SK-N-SH (cell line): ENCODE results near the gene DNAH7. TPM values are rescaled to one million over a fixed set of nuclear protein-coding genes. Genes with fewer than 3 reads are reported as not detected.

Source experiments
- CTCF ChIA-PET: fragments of 300-600, 350-600 bp; formaldehyde crosslinking; extraction: SDS; loops from one replicate; lab custom pipeline; 2021; lab: Yijun Ruan, JAX
- POLR2A ChIA-PET: fragments of 350-600 bp; sonication (Branson Sonifier 250); formaldehyde crosslinking; extraction: SDS; loops from one replicate; lab custom pipeline; 2020; ENCODE audit warnings: antibody characterized with exemption, inconsistent platforms; lab: Yijun Ruan, JAX
- DNase-seq: peaks from one replicate; pipeline ENCODE4 v3.0.0; 2012
- H2AFZ ChIP-seq: fragments of 200-600 bp; sonication (generic); 2 replicates; pipeline ENCODE4 v1.8.1; 2016; ENCODE audit warnings: antibody characterized with exemption, mild to moderate bottlenecking, low read depth
- H3F3A ChIP-seq: fragments of 200-600 bp; sonication (generic); replicated peaks from 2 replicates; pipeline ENCODE3; 2016; ENCODE audit warnings: antibody characterized with exemption, mild to moderate bottlenecking; ENCODE audit not compliant: insufficient read depth
- H3K27ac ChIP-seq, 2 experiments: fragments of 200-500 bp in 1 of 2; fragments of 200-600 bp in 1 of 2; sonication (Bioruptor generic) in 1 of 2; sonication (generic), shearing (Covaris generic) in 1 of 2; 2 replicates each; pipeline versions ENCODE4 v1.5.1 to v1.6.1; 2014 to 2016; ENCODE audit warnings: low read depth in 2 of 2, inconsistent platforms in 1 of 2, low read length in 1 of 2, mild to moderate bottlenecking in 1 of 2, mixed read lengths in 1 of 2
- H3K27me3 ChIP-seq: fragments of 200-600 bp; sonication (generic), shearing (Covaris generic); 2 replicates; pipeline ENCODE4 v1.6.1; 2016; ENCODE audit warnings: mixed run types; ENCODE audit not compliant: insufficient read depth
- H3K36me3 ChIP-seq, 2 experiments: fragments of 200-500 bp in 1 of 2; fragments of 200-600 bp in 1 of 2; sonication (Bioruptor generic) in 1 of 2; sonication (generic) in 1 of 2; replicated peaks in 1 of 2; 2 replicates each; pipeline versions ENCODE3 to v1.5.1; 2014 to 2016; ENCODE audit warnings: low read length in 1 of 2, mild to moderate bottlenecking in 1 of 2; ENCODE audit not compliant: insufficient read depth in 2 of 2, control insufficient read depth in 1 of 2
- H3K4me1 ChIP-seq, 2 experiments: fragments of 200-500 bp in 1 of 2; fragments of 200-600 bp in 1 of 2; sonication (Bioruptor generic) in 1 of 2; sonication (generic), shearing (Covaris generic) in 1 of 2; 2 replicates each; pipeline versions ENCODE4 v1.5.1 to v1.6.1; 2014 to 2016; ENCODE audit warnings: low read depth in 1 of 2, low read length in 1 of 2, mixed run types in 1 of 2; ENCODE audit not compliant: insufficient read depth in 2 of 2, control insufficient read depth in 1 of 2
- H3K4me2 ChIP-seq: fragments of 200-600 bp; sonication (generic), shearing (Covaris generic); 2 replicates; pipeline ENCODE4 v1.6.1; 2017; ENCODE audit warnings: mixed run types
- H3K4me3 ChIP-seq, 2 experiments: fragments of 200-500 bp in 1 of 2; fragments of 200-600 bp in 1 of 2; sonication (Bioruptor generic) in 1 of 2; sonication (generic), shearing (Covaris generic) in 1 of 2; 2 replicates each; pipeline versions ENCODE4 v1.5.1 to v1.8.1; 2014 to 2016; ENCODE audit warnings: low read depth in 2 of 2, inconsistent platforms in 1 of 2, low read length in 1 of 2, mild to moderate bottlenecking in 1 of 2, mixed read lengths in 1 of 2, moderate library complexity in 1 of 2
- H3K79me2 ChIP-seq: fragments of 200-600 bp; sonication (generic); 2 replicates; pipeline ENCODE4 v1.8.1; 2017; ENCODE audit warnings: mild to moderate bottlenecking; ENCODE audit not compliant: insufficient read depth
- H3K9ac ChIP-seq: fragments of 200-600 bp; sonication (generic); 2 replicates; pipeline ENCODE4 v1.6.1; 2017; ENCODE audit warnings: mixed run types
- H3K9me2 ChIP-seq: fragments of 200-600 bp; sonication (generic); 2 replicates; pipeline ENCODE4 v1.6.1; 2017; ENCODE audit warnings: mixed run types
- H3K9me3 ChIP-seq: fragments of 200-600 bp; sonication (generic); 2 replicates; pipeline ENCODE4 v1.6.1; 2017; ENCODE audit warnings: mixed run types, mild to moderate bottlenecking, moderate library complexity
- H4K20me1 ChIP-seq: fragments of 200-600 bp; sonication (generic); 2 replicates; pipeline ENCODE4 v1.6.1; 2017; ENCODE audit warnings: mild to moderate bottlenecking, mixed run types; ENCODE audit not compliant: insufficient read depth
- CTCF ChIP-seq: fragments of 200-600 bp; sonication (generic); IDR thresholded peaks from 2 replicates; pipeline ENCODE4 v1.6.1; 2017; ENCODE audit warnings: antibody characterized with exemption, mild to moderate bottlenecking, moderate library complexity
- ELF1 ChIP-seq: IDR thresholded peaks from 2 replicates; pipeline ENCODE4 v1.4.0; 2012
- EP300 ChIP-seq, 2 experiments: IDR thresholded peaks; 2 replicates each; pipeline versions ENCODE4 v1.4.0 to v1.6.1; 2012; ENCODE audit warnings: borderline replicate concordance in 1 of 2, low read depth in 1 of 2, low read length in 1 of 2
- FOSL2 ChIP-seq: IDR thresholded peaks from 2 replicates; pipeline ENCODE4 v1.4.0; 2012; ENCODE audit warnings: low read depth, mild to moderate bottlenecking, moderate library complexity, borderline replicate concordance
- GABPA ChIP-seq: IDR thresholded peaks from 2 replicates; pipeline ENCODE4 v1.4.0; 2012; ENCODE audit warnings: low read depth, mild to moderate bottlenecking
- IRF3 ChIP-seq: fragments of 150-350 bp; IDR thresholded peaks from 2 replicates; pipeline ENCODE4 v1.6.1; 2016; ENCODE audit warnings: mild to moderate bottlenecking, low read depth, low read length
- JUND ChIP-seq: IDR thresholded peaks from 2 replicates; pipeline ENCODE4 v1.4.0; 2012
- MAX ChIP-seq: IDR thresholded peaks from 2 replicates; pipeline ENCODE4 v1.4.0; 2012; ENCODE audit warnings: low read depth
- MEF2A ChIP-seq: IDR thresholded peaks from 2 replicates; pipeline ENCODE4 v1.4.0; 2012; ENCODE audit warnings: low read depth, borderline replicate concordance
- MXI1 ChIP-seq: IDR thresholded peaks from 2 replicates; pipeline ENCODE4 v1.6.1; 2012; ENCODE audit warnings: mild to moderate bottlenecking, low read depth, low read length, improper control_type of control experiment
- NFIC ChIP-seq: IDR thresholded peaks from 2 replicates; pipeline ENCODE4 v1.4.0; 2012; ENCODE audit warnings: borderline replicate concordance
- PBX3 ChIP-seq: IDR thresholded peaks from 2 replicates; pipeline ENCODE4; 2012
- RAD21 ChIP-seq: IDR thresholded peaks from 2 replicates; pipeline ENCODE4 v1.6.1; 2012; ENCODE audit warnings: mild to moderate bottlenecking, low read length
- REST ChIP-seq: IDR thresholded peaks from 2 replicates; pipeline ENCODE4 v1.6.1; 2012; ENCODE audit warnings: mild to moderate bottlenecking, low read depth, low read length, moderate library complexity
- RXRA ChIP-seq: IDR thresholded peaks from 2 replicates; pipeline ENCODE4 v1.4.0; 2012; ENCODE audit warnings: low read depth, mild to moderate bottlenecking, borderline replicate concordance
- SIN3A ChIP-seq: IDR thresholded peaks from 2 replicates; pipeline ENCODE4 v1.6.1; 2012; ENCODE audit warnings: low read depth, mild to moderate bottlenecking, low read length, moderate library complexity, borderline replicate concordance
- TAF1 ChIP-seq: IDR thresholded peaks from 2 replicates; pipeline ENCODE4 v1.6.1; 2012; ENCODE audit warnings: low read depth, mild to moderate bottlenecking, low read length, moderate library complexity, borderline replicate concordance
- TEAD4 ChIP-seq: IDR thresholded peaks from 2 replicates; pipeline ENCODE4 v1.4.0; 2012; ENCODE audit warnings: mild to moderate bottlenecking, borderline replicate concordance; ENCODE audit not compliant: insufficient read depth
- USF2 ChIP-seq: fragments of 150-350 bp; IDR thresholded peaks from 2 replicates; pipeline ENCODE4 v1.6.1; 2017; ENCODE audit warnings: antibody characterized with exemption, low read length, low read depth, borderline replicate concordance
- YY1 ChIP-seq: IDR thresholded peaks from 2 replicates; pipeline ENCODE4 v1.4.0; 2012; ENCODE audit warnings: low read depth, mild to moderate bottlenecking
- WGBS: methylation state at CpG from one replicate; pipeline ENCODE4 v1.1.6; 2017; ENCODE audit warnings: low lambda C conversion rate; 5-methylcytosine and 5-hydroxymethylcytosine counted together
- polyA plus RNA-seq, 3 experiments: library from polyadenylated mRNA; depleted of rRNA; stranded (reverse); fragments of >200 nt; gene quantifications; 2 replicates each; pipeline ENCODE4 v1.2.3, GENCODE V29; 2012

DNAH7 gene
- polyA plus RNA-seq, 1 of the 3 experiments (the other 2 are of a cell fraction): 1.2 TPM

GRCh38 chr2:196036442-196036841, 32.2 kb downstream of the DNAH7 start:
- no peaks in the 10 kb centered on the region for H3F3A ChIP-seq
- no peak overlapping the region for H3K9ac ChIP-seq
- H3K79me2 ChIP-seq: no peaks in the 10 kb centered on the region
- DNase-seq: no peak
- ChIA-PET POLR2A (no interaction called here), CTCF (no interaction called here)
- H2AFZ ChIP-seq: no peak overlapping the region
- no peaks in the 10 kb centered on the region for H3K36me3 ChIP-seq
- WGBS: 52% methylated on average over 2 of the region's 2 CpGs
- H3K27me3 ChIP-seq: no peaks in the 10 kb centered on the region
- TF ChIP-seq JUND: no peak
- no peak for TF ChIP-seq USF2
- TF ChIP-seq EP300 (IDR thresholded peaks at IDR 0.05; ENCODE audit: borderline replicate concordance in 1 of 2, low read depth in 1 of 2, low read length in 1 of 2): no peak
- TF ChIP-seq RXRA: no peak
- TF ChIP-seq FOSL2: no peak
- TF ChIP-seq GABPA: no peak
- no peak for TF ChIP-seq TAF1
- no peak for TF ChIP-seq NFIC
- TF ChIP-seq MXI1: no peak
- no peak for TF ChIP-seq CTCF
- TF ChIP-seq MAX: no peak
- no peak for TF ChIP-seq YY1
- H3K9me3 ChIP-seq: no peaks in the 10 kb centered on the region
- no peaks in the 10 kb centered on the region for H4K20me1 ChIP-seq
- H3K4me2 ChIP-seq: no peak overlapping the region
- no peak overlapping the region for H3K27ac ChIP-seq
- no peaks in the 10 kb centered on the region for H3K9me2 ChIP-seq
- H3K4me3 ChIP-seq: no peak overlapping the region
- no peaks in the 10 kb centered on the region for H3K4me1 ChIP-seq

- no peaks in the 10 kb centered on the region for H3K79me2 ChIP-seq
- no peaks in the 10 kb centered on the region for H3K4me1 ChIP-seq
- ChIA-PET CTCF (no interaction called here), POLR2A (no interaction called here)
- H3K9ac ChIP-seq: no peak overlapping the region
- H4K20me1 ChIP-seq: no peaks in the 10 kb centered on the region
- no peak overlapping the region for H3K27ac ChIP-seq
- H3K4me3 ChIP-seq: no peak overlapping the region
- H3K27me3 ChIP-seq: no peaks in the 10 kb centered on the region
- no peak overlapping the region for H3K4me2 ChIP-seq
- no peaks in the 10 kb centered on the region for H3K36me3 ChIP-seq
- no peak overlapping the region for H2AFZ ChIP-seq
- DNase-seq: no peak
- no peaks in the 10 kb centered on the region for H3F3A ChIP-seq
- WGBS: 46% methylated on average over 2 of the region's 2 CpGs
- no peaks in the 10 kb centered on the region for H3K9me3 ChIP-seq
- H3K9me2 ChIP-seq: no peaks in the 10 kb centered on the region
- TF ChIP-seq PBX3 (no peak), GABPA (no peak), RAD21 (no peak), MEF2A (no peak), MAX (no peak), REST (no peak), IRF3 (no peak), TAF1 (no peak), YY1 (no peak), ELF1 (no peak), SIN3A (no peak), TEAD4 (no peak)
Observed at GRCh38 chr2:196018037-196018436, 50.6 kb downstream of the DNAH7 start.
